ENCODE data around the gene SORCS1.

- TF ChIP-seq CTCF (IDR thresholded peaks at IDR 0.05; ENCODE audit: low read depth, low read length) (peak; percentile 54), POLR2A (IDR thresholded peaks at IDR 0.05; ENCODE audit: extremely low read depth, insufficient read length) (no peak), MYC (IDR thresholded peaks at IDR 0.05; ENCODE audit: low read depth, low read length) (no peak), MAX (IDR thresholded peaks at IDR 0.05; ENCODE audit: low read depth, low read length) (no peak)
These were observed 593.1 kb downstream of the SORCS1 start for GRCh38 chr10:106571192-106571946.

All from NB4 (cell line).